SJSA1 (cell line): ENCODE measurements around the gene TEX53. TPM values are rescaled to one million over a fixed set of nuclear protein-coding genes. Genes with fewer than 3 reads are reported as not detected.

Source experiments
- DNase-seq, 2 experiments: peaks; one replicate each; pipeline ENCODE4 v3.0.0-alpha.2; 2015 to 2020; ENCODE audit warnings: low spot score in 2 of 2, low read depth in 1 of 2
- H3K27ac ChIP-seq: fragments of 250-450 bp; sonication (Bioruptor Pico); 2 replicates; pipeline ENCODE4 v1.5.1; 2020; ENCODE audit warnings: mild to moderate bottlenecking, moderate library complexity
- H3K27me3 ChIP-seq: fragments of 250-450 bp; sonication (Bioruptor Pico); replicated peaks from 2 replicates; pipeline ENCODE4 v1.5.1; 2020; ENCODE audit warnings: mild to moderate bottlenecking, moderate library complexity
- H3K36me3 ChIP-seq: fragments of 250-450 bp; sonication (Bioruptor Pico); 2 replicates; pipeline ENCODE4 v1.5.1; 2020; ENCODE audit warnings: mild to moderate bottlenecking
- H3K4me1 ChIP-seq: fragments of 250-450 bp; sonication (Bioruptor Pico); replicated peaks from 2 replicates; pipeline ENCODE4 v1.6.1; 2021; ENCODE audit warnings: mild to moderate bottlenecking
- H3K4me3 ChIP-seq: fragments of 250-450 bp; sonication (Bioruptor Pico); 2 replicates; pipeline ENCODE4 v1.5.1; 2020; ENCODE audit warnings: mild to moderate bottlenecking
- H3K9me3 ChIP-seq: fragments of 250-450 bp; sonication (Bioruptor Pico); replicated peaks from 2 replicates; pipeline ENCODE4 v1.5.1; 2020; ENCODE audit warnings: mild to moderate bottlenecking
- total RNA-seq: library from RNA; depleted of rRNA; stranded (reverse); fragments of >200 nt; shearing (Covaris generic); gene quantifications from 2 replicates; pipeline ENCODE4 v1.2.3, GENCODE V29; 2014

TEX53 gene
- total RNA-seq, 1 experiment from 2014 or later: not detected

- Histone ChIP-seq H3K4me3 (no peak overlapping the region), H3K27ac (no peak overlapping the region), H3K36me3 (0 out of 2 replicates have a peak, but pooled peaks cover 8% of the 10 kb centered on the region), H3K4me1 (no peaks in the 10 kb centered on the region), H3K9me3 (no peaks in the 10 kb centered on the region), H3K27me3 (no peaks in the 10 kb centered on the region)
- no peak for DNase-seq
Measured at GRCh38 chr9:114643001-114643400, 14.6 kb downstream of the TEX53 start.

DNA sequence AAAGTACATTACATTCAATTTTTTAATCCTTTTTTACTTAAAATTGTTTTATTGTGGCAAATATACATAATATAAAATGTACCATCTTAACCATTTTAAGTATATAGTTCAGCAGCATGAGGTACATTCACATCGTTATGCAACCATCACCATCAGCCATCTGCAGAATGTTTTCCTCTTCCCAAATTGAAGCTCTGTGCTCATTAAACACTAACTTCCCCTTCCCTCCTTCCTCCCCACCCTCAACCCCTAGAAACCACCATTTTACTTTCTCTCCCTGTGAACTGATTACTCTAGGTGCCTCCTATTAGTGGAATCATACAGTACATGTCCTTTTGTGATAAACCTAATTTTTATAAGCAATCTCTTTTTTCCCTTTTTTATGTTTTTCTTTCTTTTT lies 15.6 kb downstream of the TEX53 start:
- H3K27me3 ChIP-seq: no peaks in the 10 kb centered on the region
- H3K4me3 ChIP-seq: no peak overlapping the region
- 0 out of 2 replicates have a peak, but pooled peaks cover 8% of the 10 kb centered on the region for H3K36me3 ChIP-seq

DNA sequence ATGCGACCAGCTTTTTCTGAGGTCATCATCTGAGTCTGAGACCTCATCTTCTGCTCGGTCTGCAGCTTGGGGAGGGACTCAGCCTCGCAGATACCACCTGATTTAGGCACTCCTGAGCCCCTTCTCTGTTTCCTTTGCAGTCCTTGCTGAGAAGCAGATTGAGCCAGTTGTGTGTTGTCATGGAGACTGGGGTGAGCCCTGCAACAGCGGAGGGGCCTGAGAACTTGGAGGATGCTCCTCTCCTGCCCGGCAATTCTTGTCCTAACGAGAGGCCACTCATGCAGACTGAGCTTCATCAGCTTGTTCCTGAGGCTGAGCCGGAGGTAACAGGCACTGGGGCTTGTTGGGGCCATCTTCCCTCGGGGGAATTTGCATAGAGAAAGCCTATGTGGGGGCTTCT lies 19.2 kb downstream of the TEX53 start:
- no peaks in the 10 kb centered on the region for H3K9me3 ChIP-seq
- 0 out of 2 replicates have a peak, but pooled peaks cover 2% of the 10 kb centered on the region for H3K36me3 ChIP-seq
- H3K27me3 ChIP-seq: no peaks in the 10 kb centered on the region
- no peaks in the 10 kb centered on the region for H3K4me1 ChIP-seq
- H3K4me3 ChIP-seq: no peak overlapping the region
- DNase-seq: no peak
- H3K27ac ChIP-seq: no peak overlapping the region

More for the DNA sequence above, 15.6 kb downstream of the TEX53 start:
- no peak overlapping the region for H3K27ac ChIP-seq
- no peaks in the 10 kb centered on the region for H3K4me1 ChIP-seq
- H3K9me3 ChIP-seq: no peaks in the 10 kb centered on the region
- DNase-seq: no peak

GRCh38 chr9:114634387-114634786 lies 23.2 kb downstream of the TEX53 start:
- Histone ChIP-seq H3K27ac (no peak overlapping the region), H3K27me3 (no peaks in the 10 kb centered on the region), H3K4me1 (no peaks in the 10 kb centered on the region), H3K9me3 (no peaks in the 10 kb centered on the region), H3K36me3 (no peaks in the 10 kb centered on the region), H3K4me3 (no peak overlapping the region)
- DNase-seq: no peak

DNA sequence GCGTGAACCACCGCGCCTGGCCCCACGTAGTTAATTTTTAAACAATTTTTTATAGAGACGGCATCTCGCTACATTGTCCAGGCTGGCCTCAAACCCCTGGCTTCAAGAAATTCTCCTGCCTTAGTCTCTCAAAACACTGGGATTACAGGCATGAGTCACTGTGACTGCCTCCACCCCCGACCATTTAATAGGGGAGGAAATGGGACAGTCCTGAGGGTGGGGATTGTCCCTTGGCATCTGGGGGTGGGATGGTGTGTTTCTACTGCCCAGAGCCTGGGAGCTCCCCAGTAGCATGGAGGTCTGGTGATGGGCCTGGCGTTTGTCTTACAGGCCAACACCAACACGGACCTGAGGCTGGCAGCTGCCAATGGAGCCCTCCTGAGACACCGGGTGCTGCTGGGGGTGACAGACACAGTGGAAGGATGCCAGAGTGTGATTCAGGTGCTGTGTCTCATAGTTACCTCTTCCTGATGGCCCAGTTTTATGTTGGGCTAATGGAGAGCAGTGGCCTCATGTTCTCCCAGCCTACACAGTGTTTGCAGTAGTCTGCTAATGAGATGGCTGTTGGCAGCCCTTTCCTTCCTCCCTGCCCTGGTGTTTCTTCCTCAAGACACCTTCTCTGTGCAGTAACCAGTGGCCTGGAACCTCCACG lies 24.0 kb downstream of the TEX53 start:
- H3K4me1 ChIP-seq: no peaks in the 10 kb centered on the region
- H3K36me3 ChIP-seq: no peaks in the 10 kb centered on the region
- DNase-seq: no peak
- no peaks in the 10 kb centered on the region for H3K27me3 ChIP-seq
- no peak overlapping the region for H3K27ac ChIP-seq
- H3K4me3 ChIP-seq: no peak overlapping the region
- no peaks in the 10 kb centered on the region for H3K9me3 ChIP-seq

DNA sequence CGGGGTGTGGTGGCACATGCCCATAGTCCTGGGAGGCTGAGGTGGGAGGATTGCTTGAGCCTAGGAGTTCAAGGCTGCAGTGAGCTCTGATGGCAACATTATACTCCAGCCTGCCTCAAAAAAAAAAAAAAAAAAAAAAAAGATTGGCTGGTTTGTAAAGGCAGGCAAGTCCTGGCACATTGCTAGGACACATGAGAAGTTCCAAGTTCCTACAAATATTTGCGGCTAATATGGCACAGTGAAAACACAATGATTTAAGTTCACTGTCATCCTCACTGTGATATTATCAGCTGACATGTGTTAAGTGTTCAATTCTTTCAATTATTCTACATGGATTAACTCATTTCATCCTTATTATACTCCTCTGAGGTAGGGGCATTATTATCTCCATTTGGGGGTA lies 26.4 kb downstream of the TEX53 start:
- no peaks in the 10 kb centered on the region for H3K27me3 ChIP-seq

GRCh38 chr9:114629563-114630090 lies 28.0 kb downstream of the TEX53 start:
- H3K9me3 ChIP-seq: no peaks in the 10 kb centered on the region
- DNase-seq: no peak
- no peaks in the 10 kb centered on the region for H3K4me1 ChIP-seq
- H3K27ac ChIP-seq: no peak overlapping the region
- H3K27me3 ChIP-seq: no peaks in the 10 kb centered on the region
- no peak overlapping the region for H3K4me3 ChIP-seq
- H3K36me3 ChIP-seq: no peaks in the 10 kb centered on the region

More for the DNA sequence above, 26.4 kb downstream of the TEX53 start:
- DNase-seq: no peak
- Histone ChIP-seq H3K4me3 (no peak overlapping the region), H3K36me3 (no peaks in the 10 kb centered on the region), H3K9me3 (no peaks in the 10 kb centered on the region), H3K27ac (no peak overlapping the region), H3K4me1 (no peaks in the 10 kb centered on the region)

DNA sequence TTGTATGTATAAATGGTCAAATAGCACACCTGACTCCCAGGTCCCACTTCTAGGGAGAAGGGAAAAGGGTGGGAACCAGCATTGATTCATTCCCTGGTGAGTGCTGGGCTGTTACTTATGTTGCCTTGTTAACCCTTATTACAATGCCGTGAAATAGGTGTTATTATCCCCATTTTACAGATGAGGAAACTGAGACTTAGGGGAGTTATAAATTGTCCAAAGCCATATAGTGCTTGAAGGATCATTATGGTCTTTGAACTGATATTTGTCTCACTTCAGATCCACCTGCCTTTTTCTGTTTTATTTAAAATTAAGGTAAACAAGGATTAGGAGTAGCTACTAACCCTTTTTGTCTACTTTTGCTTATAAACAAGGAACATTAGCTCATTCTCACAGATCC lies 30.1 kb downstream of the TEX53 start:
- H3K27me3 ChIP-seq: no peaks in the 10 kb centered on the region
- H3K4me3 ChIP-seq: no peak overlapping the region
- H3K4me1 ChIP-seq: peaks cover 1% of the 10 kb centered on the region
- no peaks in the 10 kb centered on the region for H3K36me3 ChIP-seq
- DNase-seq: no peak
- H3K9me3 ChIP-seq: no peaks in the 10 kb centered on the region
- H3K27ac ChIP-seq: no peak overlapping the region

DNA sequence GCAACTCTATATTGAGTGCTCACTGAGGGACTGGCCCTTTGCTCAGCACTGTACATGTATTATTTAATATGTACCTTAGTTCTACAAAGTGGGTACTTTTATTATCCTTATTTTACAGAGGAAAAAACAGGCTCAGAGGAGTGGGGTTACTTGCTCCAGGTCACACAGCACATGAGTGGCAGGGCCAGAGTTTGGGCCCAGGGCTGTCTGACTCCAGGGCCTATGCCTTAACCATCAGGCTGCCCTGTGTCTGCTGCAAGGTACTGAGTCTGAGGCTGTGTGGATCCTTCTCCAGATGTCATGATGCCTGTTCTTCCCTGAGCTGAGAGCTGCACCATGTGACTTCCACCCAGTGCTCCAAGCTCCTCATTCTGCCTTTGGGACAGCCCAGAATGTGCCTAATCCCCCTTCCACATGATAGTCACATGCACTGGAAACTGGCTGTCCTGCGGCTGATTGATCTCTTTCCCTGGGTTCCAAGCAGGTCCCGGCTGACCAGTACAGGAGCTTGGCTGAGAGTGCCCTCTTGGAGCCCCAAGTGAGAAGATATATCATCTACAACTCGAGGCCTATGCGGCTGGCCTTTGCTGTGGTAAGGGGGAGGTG lies 31.1 kb downstream of the TEX53 start:
- no peaks in the 10 kb centered on the region for H3K36me3 ChIP-seq
- H3K27ac ChIP-seq: no peak overlapping the region
- H3K4me3 ChIP-seq: no peak overlapping the region
- H3K9me3 ChIP-seq: no peaks in the 10 kb centered on the region
- no peaks in the 10 kb centered on the region for H3K27me3 ChIP-seq
- H3K4me1 ChIP-seq: peaks cover 12% of the 10 kb centered on the region
- no peak for DNase-seq

- Histone ChIP-seq H3K36me3 (no peaks in the 10 kb centered on the region), H3K27me3 (no peaks in the 10 kb centered on the region), H3K9me3 (no peaks in the 10 kb centered on the region), H3K4me3 (no peak overlapping the region), H3K27ac (no peak overlapping the region), H3K4me1 (peaks cover 12% of the 10 kb centered on the region)
- no peak for DNase-seq
Measured at GRCh38 chr9:114624677-114625076, 32.9 kb downstream of the TEX53 start.

DNA sequence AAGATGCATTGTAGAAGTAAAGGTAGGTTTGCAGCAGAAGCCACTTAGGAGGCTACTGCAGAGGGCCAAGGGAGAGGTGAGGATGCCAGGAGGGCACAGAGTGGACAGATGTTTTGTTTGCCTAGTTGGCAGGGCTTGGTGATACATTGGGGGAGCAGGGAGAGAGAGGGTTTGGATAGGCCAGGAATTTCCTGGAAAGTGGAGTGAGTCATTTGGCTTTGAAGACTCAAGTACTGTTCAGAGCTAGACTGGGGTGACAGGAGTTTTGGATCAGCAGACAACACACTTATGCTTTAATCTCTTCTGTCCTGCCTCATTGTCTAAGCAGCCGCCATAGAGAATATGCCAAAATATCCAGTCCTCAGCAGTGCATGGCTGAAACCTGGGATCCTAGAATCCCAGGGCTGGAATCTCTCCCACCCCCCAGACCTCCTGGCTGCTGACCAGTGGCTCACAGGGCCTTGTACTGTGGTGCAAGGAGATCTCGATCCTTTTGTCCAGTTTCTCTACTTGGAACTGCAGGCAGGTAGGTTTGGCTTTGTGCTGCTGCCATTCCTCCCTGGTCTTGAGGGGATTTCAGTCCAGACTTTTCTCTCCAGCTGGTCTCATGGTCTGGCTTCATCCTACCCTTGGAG lies 35.5 kb downstream of the TEX53 start:
- Histone ChIP-seq H3K27me3 (no peaks in the 10 kb centered on the region), H3K36me3 (no peaks in the 10 kb centered on the region), H3K4me3 (no peak overlapping the region), H3K4me1 (peaks cover 12% of the 10 kb centered on the region), H3K9me3 (no peaks in the 10 kb centered on the region), H3K27ac (no peak overlapping the region)
- DNase-seq: peak; percentile 37 to 50

- Histone ChIP-seq H3K9me3 (no peaks in the 10 kb centered on the region), H3K27ac (no peak overlapping the region), H3K36me3 (no peaks in the 10 kb centered on the region), H3K27me3 (no peaks in the 10 kb centered on the region), H3K4me1 (peaks cover 12% of the 10 kb centered on the region), H3K4me3 (no peak overlapping the region)
- no peak for DNase-seq
Measured at GRCh38 chr9:114621561-114621960, 36.0 kb downstream of the TEX53 start.

DNA sequence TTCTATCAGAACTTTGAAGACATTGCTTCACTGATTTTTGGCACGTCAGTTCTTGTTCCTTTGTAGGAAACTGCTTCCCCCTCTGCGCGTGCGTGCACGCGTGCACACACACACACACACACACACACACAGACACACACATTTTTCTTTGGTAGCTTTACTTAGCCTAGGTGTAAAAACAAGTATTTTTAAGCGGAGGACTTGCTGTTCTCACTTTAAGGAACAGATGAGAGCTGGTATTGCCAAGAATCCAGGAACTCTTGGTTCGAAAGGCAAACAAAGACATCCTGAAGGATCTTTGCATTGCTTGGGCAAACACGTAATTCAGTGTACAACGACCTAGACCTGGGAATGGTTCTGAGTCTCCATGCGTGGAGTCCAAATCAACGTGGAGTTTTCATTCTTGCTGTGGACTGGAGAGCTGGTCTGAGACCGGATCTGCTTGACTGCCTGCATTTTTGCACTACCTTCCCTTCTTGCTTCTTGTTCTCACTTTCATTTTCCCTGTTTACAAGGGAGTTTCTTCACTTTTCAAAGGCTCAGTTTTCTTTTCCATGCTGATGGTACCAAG lies 38.3 kb downstream of the TEX53 start:
- H3K9me3 ChIP-seq: no peaks in the 10 kb centered on the region
- no peak for DNase-seq
- H3K27ac ChIP-seq: no peak overlapping the region
- no peak overlapping the region for H3K4me3 ChIP-seq
- peaks cover 12% of the 10 kb centered on the region for H3K4me1 ChIP-seq
- H3K27me3 ChIP-seq: no peaks in the 10 kb centered on the region
- H3K36me3 ChIP-seq: no peaks in the 10 kb centered on the region
